ENCODE measurements around the gene MAD1L1.

GRCh38 chr7:2123360-2123759 is 109.4 kb downstream of the MAD1L1 start:
- TF ChIP-seq CTCF (conservative IDR thresholded peaks at IDR 0.05; ENCODE audit: low read length) (no peak), EZH2phosphoT487 (IDR thresholded peaks at IDR 0.05; ENCODE audit: borderline replicate concordance, low read depth, low read length) (no peak)

Data from OCI-LY7 (cell line).